ENCODE data around the gene SLC25A47.

DNA sequence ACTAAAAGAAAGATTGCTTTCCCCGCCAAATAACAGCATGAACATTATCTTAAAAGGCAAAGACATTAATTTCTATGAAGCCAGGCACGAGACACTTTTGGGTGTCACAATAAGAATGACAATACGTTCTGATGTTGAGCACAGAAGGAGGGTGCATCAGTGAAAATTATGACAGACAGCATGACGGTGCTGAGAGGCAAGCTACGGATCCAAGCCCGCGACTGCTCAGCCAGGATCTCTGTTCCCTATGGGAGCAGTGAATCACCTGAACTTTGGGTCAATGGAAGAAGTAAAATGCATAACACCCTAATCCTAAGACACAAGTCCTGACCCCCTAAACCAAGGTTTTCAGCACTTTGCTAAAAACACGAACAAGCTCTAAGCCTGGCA is 51.7 kb downstream of the SLC25A47 start:
- TF ChIP-seq, protein P1, sequence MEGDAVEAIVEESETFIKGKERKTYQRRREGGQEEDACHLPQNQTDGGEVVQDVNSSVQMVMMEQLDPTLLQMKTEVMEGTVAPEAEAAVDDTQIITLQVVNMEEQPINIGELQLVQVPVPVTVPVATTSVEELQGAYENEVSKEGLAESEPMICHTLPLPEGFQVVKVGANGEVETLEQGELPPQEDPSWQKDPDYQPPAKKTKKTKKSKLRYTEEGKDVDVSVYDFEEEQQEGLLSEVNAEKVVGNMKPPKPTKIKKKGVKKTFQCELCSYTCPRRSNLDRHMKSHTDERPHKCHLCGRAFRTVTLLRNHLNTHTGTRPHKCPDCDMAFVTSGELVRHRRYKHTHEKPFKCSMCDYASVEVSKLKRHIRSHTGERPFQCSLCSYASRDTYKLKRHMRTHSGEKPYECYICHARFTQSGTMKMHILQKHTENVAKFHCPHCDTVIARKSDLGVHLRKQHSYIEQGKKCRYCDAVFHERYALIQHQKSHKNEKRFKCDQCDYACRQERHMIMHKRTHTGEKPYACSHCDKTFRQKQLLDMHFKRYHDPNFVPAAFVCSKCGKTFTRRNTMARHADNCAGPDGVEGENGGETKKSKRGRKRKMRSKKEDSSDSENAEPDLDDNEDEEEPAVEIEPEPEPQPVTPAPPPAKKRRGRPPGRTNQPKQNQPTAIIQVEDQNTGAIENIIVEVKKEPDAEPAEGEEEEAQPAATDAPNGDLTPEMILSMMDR (conservative IDR thresholded peaks at IDR 0.05 in 1 of 2, IDR thresholded peaks at IDR 0.05 in 1 of 2; ENCODE audit: low read depth in 1 of 2, low read length in 2 of 2): no peak
- TF ChIP-seq EZH2 (IDR thresholded peaks at IDR 0.05; ENCODE audit: low read length, missing control alignments): no peak
